Measurements from ENCODE around the gene BORCS6. TPM values are rescaled to one million over a fixed set of nuclear protein-coding genes. Genes with fewer than 3 reads are reported as not detected.
A peak's percentile ranks its signal among the peaks of the same experiment; 100 is the strongest.

The BORCS6 gene
- total and polyA plus RNA-seq, 2 of the 13 experiments (the other 11 are each of a cell fraction or from before 2014, with no cell fraction given) = 2.0 to 5.1 TPM

DNA sequence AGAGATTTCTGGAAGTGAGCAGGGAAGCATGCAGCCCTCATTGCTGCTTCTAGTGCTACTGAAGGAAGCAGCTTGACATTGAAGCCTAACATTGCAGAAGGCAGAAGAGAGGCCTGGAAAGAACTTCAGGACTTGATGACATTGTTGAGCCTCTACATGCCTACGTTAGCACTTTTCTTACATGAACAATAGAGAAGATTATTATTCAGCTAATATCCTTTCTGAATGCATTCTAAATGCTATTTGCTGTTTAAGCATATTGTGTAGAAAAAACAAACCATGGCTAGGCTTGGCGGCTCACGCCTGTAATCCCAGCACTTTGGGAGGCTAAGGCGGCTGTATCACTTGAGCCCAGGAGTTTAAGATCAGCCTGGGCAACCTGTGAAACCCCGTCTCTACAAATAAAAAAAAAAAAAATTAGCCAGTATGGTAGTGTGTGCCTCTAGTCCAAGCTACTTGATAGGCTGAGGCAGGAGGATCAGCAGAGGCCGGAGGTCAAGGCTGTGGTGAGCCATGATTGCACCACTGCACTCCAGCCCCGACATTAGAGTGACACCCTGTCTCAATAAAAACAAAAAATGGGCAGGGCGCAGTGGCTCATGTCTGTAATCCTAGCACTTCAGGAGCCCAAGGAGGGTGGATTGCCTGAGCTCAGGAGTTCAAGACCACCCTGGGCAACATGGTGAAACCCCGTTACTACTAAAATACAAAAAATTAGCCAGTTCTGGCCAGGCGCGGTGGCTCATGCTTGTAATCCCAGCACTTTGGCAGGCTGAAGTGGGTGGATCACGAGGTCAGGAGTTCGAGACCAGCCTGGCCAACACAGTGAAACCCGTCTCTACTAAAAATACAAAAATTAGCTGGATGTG, 22.6 kb upstream of the BORCS6 start (continued):
- TF ChIP-seq, protein P1, sequence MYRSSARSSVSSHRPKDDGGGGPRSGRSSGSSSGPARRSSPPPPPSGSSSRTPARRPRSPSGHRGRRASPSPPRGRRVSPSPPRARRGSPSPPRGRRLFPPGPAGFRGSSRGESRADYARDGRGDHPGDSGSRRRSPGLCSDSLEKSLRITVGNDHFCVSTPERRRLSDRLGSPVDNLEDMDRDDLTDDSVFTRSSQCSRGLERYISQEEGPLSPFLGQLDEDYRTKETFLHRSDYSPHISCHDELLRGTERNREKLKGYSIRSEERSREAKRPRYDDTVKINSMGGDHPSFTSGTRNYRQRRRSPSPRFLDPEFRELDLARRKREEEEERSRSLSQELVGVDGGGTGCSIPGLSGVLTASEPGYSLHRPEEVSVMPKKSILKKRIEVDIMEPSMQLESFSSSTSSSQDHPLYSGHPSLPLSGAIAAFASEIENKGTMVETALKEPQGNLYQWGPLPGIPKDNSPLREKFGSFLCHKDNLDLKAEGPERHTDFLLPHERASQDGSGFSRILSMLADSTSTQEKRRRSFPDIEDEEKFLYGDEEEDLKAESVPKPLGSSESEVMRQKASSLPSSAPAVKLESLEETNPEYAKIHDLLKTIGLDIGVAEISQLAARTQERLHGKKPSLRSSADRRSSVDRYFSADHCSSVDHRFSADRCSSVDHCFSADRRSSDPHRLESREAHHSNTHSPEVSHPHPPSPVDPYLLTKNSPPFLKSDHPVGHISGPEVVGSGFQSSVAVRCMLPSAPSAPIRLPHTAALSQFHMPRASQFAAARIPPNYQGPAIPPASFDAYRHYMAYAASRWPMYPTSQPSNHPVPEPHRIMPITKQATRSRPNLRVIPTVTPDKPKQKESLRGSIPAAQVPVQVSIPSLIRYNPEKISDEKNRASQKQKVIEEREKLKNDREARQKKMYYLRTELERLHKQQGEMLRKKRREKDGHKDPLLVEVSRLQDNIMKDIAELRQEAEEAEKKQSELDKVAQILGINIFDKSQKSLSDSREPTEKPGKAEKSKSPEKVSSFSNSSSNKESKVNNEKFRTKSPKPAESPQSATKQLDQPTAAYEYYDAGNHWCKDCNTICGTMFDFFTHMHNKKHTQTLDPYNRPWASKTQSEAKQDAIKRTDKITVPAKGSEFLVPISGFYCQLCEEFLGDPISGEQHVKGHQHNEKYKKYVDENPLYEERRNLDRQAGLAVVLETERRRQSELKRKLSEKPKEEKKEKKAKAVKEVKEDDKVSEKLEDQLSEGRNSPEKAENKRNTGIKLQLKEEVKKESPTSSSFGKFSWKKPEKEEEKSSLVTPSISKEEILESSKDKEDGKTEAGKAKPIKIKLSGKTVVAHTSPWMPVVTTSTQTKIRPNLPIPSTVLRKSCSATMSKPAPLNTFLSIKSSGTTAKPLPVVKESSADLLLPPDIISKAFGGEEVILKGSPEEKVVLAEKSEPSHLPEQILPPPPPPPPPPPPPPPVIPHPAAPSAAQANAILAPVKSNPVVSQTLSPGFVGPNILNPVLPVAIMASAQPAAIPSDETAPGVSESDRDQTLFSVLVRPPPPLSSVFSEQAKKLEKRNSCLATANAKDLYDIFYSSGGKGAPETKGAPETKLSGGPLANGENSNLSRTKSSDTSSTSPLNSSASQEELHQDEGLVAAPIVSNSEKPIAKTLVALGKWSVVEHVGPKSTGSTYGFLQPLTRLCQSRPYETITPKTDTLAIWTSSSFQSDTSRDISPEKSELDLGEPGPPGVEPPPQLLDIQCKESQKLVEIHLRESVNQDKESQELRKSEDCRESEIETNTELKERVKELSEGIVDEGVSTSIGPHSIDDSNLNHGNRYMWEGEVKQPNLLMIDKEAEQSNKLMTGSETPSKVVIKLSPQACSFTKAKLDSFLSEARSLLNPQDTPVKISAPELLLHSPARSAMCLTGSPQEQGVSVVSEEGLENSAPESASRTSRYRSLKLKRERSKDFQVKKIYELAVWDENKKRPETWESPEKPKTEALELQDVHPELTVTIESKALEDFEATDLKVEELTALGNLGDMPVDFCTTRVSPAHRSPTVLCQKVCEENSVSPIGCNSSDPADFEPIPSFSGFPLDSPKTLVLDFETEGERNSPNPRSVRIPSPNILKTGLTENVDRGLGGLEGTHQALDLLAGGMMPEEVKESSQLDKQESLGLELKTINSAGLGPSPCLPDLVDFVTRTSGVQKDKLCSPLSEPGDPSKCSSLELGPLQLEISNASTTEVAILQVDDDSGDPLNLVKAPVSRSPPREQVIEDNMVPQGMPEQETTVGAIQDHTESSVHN (CRISPR knock-in tag; IDR thresholded peaks at IDR 0.05) = no peak; the same call in 1 of the 2 replicates
- no peak for TF ChIP-seq NFKB2 (CRISPR knock-in tag; IDR thresholded peaks at IDR 0.05; ENCODE audit: borderline replicate concordance)
- TF ChIP-seq, protein P2, sequence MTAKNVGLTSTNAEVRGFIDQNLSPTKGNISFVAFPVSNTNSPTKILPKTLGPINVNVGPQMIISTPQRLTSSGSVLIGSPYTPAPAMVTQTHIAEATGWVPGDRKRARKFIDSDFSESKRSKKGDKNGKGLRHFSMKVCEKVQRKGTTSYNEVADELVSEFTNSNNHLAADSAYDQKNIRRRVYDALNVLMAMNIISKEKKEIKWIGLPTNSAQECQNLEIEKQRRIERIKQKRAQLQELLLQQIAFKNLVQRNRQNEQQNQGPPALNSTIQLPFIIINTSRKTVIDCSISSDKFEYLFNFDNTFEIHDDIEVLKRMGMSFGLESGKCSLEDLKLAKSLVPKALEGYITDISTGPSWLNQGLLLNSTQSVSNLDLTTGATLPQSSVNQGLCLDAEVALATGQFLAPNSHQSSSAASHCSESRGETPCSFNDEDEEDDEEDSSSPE (CRISPR knock-in tag; IDR thresholded peaks at IDR 0.05) = no peak
- peak; percentile 86 for TF ChIP-seq TBX2 (CRISPR knock-in tag; IDR thresholded peaks at IDR 0.05; ENCODE audit: borderline replicate concordance)
- no peak for TF ChIP-seq ARID2 (CRISPR knock-in tag; IDR thresholded peaks at IDR 0.05; ENCODE audit: borderline replicate concordance)
- TF ChIP-seq GZF1 (CRISPR knock-in tag; IDR thresholded peaks at IDR 0.05) = no peak
- TF ChIP-seq ZNF674 (CRISPR knock-in tag; IDR thresholded peaks at IDR 0.05; ENCODE audit: low read depth) = no peak
- 0 out of 2 replicates have a peak, but pooled peaks have one; percentile 28 for TF ChIP-seq ZNF292 (CRISPR knock-in tag; IDR thresholded peaks at IDR 0.05; ENCODE audit: borderline replicate concordance, low read depth)
- peak; percentile 37; the same call in 1 of the 2 replicates for TF ChIP-seq HNF4G (IDR thresholded peaks at IDR 0.05; ENCODE audit: borderline replicate concordance, low read depth, low read length)
- TF ChIP-seq HNF4G (CRISPR knock-in tag; IDR thresholded peaks at IDR 0.05; ENCODE audit: borderline replicate concordance, low read depth) = 0 out of 2 replicates have a peak, but pooled peaks have one; percentile 29
- peak; percentile 72 for TF ChIP-seq NFYB (CRISPR knock-in tag; IDR thresholded peaks at IDR 0.05)
- TF ChIP-seq ZIK1 (CRISPR knock-in tag; IDR thresholded peaks at IDR 0.05; ENCODE audit: borderline replicate concordance, low read depth) = no peak
- TF ChIP-seq PTBP1 (IDR thresholded peaks at IDR 0.05; ENCODE audit: low read depth, low read length, poor library complexity, severe bottlenecking) = no peak
- no peak for TF ChIP-seq PAWR (CRISPR knock-in tag; IDR thresholded peaks at IDR 0.05; ENCODE audit: borderline replicate concordance)
- peak; percentile 20; the same call in 1 of the 2 replicates for TF ChIP-seq MEF2D (CRISPR knock-in tag; IDR thresholded peaks at IDR 0.05)
- TF ChIP-seq, protein P3, sequence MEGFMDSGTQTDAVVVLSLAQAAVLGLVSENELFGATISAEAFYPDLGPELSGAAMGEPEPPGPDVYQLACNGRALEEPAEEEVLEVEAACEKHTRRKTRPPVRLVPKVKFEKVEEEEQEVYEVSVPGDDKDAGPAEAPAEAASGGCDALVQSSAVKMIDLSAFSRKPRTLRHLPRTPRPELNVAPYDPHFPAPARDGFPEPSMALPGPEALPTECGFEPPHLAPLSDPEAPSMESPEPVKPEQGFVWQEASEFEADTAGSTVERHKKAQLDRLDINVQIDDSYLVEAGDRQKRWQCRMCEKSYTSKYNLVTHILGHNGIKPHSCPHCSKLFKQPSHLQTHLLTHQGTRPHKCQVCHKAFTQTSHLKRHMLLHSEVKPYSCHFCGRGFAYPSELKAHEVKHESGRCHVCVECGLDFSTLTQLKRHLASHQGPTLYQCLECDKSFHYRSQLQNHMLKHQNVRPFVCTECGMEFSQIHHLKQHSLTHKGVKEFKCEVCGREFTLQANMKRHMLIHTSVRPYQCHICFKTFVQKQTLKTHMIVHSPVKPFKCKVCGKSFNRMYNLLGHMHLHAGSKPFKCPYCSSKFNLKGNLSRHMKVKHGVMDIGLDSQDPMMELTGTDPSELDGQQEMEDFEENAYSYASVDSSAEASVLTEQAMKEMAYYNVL (CRISPR knock-in tag; IDR thresholded peaks at IDR 0.05; ENCODE audit: borderline replicate concordance) = peak; percentile 70; the same call in 1 of the 2 replicates
- TF ChIP-seq BCL6 (CRISPR knock-in tag; IDR thresholded peaks at IDR 0.05) = peak; percentile 77

Measured in HepG2 (cell line).